GM18517 (cell line): ENCODE measurements around the gene EFNA4.
"Not testable (repeated sequence)": the region's sequence is repeated elsewhere in the genome, so short reads cannot be mapped to it uniquely, and the experiment has no call there.

Experiments
- ATAC-seq: cut with Tn5 transposase; IDR thresholded peaks from one replicate; pipeline ENCODE4 v1.9.1; 2021; ENCODE audit warnings: mild to moderate bottlenecking, moderate library complexity; ENCODE audit not compliant: unreplicated experiment

The EFNA4 gene

GRCh38 chr1:155116113-155116764 is 52.7 kb downstream of the EFNA4 start:
- no peak for ATAC-seq

GRCh38 chr1:155117610-155118009 is 54.1 kb downstream of the EFNA4 start:
- ATAC-seq: no peak

GRCh38 chr1:155118090-155118489 is 54.5 kb downstream of the EFNA4 start:
- ATAC-seq: not testable (repeated sequence)
